Measurements from ENCODE around the gene ONECUT2.
A peak's percentile ranks its signal among the peaks of the same experiment; 100 is the strongest.
"Not testable (repeated sequence)": the region's sequence is repeated elsewhere in the genome, so short reads cannot be mapped to it uniquely, and the experiment has no call there.

Gene ONECUT2

DNA sequence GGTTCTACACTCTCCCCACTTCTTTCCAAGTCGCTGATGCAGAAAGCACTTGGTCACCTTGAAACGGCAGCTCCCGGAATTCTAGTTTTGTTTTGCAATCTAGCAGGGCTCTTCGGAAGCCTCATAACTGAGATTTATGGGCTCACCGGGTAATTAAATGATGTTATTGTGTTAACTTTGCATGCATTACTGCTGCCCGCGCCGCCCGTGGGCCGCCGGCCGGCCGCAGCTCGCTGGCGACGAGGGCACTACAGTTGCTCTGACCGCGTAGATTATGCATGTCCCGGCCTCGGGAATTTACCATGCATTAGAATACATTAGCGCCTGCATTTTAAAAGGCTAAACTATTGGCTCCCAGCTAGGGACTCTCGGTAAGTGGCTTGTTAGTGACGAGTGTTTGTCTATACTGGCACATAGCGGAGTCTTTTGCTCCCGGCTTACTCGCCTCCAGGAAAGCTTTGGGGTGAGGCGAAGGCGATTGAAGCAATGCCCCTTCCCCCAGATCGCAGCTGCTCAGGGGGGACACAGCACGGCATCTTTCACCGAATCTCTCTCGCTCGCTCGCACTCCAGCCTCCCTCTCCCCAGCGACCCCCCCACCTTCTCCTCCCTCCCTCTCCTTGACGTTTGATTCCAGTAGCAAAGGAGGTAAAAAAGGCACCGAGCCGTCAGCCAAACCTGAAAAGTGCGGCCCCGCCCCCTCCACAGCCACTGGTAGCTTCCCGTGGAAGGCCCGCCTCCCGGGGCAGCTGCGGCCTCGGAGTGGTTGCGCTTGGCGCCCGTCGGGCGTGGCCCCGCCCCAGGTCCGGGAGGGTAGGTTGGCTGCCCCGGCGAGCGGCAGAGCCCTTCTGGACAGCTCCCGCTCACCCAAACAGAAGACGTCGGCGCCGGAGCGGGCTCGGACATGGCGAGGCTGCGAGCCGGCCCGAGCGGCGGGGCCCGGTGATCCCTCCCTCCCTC, at the start of gene ONECUT2:
Gene ONECUT2, plus strand, starts transcription at position 839 of the 959 bp plus-strand sequence. CDS start 343 bp downstream, outside the sequence.
- peak; percentile 75 for DNase-seq

DNA sequence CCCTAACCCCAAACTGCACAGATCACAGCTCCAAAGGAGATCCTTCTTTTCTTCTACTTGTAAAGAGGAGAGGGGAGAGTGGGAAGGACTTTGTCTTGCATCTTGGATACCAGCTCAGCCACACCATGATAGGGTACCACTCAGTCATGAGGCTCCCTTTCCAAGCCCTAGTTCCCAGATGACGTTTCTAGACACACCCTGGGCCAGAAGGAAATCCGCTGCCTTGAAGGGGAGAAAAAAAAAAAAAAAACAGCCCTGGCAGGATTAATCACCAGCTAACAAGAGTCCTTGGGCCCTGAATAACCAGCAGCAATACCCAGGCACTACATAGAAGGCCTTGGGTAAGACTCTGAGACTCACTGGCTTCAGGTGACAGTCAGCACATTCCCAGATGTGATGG, 45.9 kb upstream of the ONECUT2 start:
- DNase-seq: no peak

DNA sequence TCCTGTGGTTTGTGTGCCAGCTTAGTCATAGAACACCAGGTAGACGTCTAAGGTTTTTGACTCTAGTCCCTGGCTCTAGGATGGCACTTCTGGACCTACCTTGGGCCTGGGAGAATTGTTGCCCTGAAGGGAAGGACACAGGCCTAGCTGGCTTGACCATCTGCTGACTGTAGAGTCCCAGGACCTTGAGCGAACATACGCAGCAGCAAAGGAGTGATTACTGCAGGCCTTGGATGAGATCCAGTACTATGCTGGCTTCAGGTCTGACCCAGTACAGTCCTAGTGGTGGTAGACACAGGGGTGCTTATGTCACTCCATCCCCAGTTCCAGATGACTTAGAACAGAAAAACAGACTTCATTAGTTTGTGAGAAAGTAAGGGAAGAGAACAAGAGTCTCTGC, 45.1 kb upstream of the ONECUT2 start:
- no peak for DNase-seq

DNA sequence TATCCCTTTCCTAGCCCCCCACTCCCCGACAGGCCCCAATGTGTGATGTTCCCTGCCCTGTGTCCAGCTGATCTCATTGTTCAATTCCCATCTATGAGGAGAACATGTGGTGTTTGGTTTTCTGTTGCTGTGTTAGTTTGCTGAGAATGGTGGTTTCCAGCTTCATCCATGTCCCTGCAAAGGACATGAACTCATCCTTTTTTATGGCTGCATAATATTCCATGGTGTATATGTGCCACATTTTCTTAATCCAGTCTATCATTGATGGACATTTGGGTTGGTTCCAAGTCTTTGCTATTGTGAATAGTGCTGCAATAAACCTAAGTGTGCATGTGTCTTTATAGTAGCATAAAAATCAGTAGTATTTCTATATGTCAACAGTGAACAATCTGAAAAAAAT, 40.4 kb upstream of the ONECUT2 start:
- DNase-seq: not testable (repeated sequence)

DNA sequence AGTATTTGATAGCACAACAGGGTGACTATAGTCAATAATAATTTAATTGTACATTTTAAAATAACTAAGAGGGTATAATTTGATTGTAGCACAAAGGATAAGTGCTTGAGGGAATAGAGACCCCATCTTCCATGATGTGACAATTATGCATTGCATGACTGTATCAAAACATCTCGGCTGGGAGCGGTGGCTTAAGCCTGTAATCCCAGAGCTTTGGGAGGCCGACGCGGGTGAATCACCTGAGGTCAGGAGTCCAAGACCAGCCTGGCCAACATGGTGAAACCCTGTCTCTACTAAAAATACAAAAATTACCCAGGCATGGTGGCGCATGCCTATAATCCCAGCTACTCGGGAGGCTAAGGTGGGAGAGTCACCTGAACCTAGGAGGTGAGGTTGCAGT, 38.3 kb upstream of the ONECUT2 start:
- not testable (repeated sequence) for DNase-seq

DNA sequence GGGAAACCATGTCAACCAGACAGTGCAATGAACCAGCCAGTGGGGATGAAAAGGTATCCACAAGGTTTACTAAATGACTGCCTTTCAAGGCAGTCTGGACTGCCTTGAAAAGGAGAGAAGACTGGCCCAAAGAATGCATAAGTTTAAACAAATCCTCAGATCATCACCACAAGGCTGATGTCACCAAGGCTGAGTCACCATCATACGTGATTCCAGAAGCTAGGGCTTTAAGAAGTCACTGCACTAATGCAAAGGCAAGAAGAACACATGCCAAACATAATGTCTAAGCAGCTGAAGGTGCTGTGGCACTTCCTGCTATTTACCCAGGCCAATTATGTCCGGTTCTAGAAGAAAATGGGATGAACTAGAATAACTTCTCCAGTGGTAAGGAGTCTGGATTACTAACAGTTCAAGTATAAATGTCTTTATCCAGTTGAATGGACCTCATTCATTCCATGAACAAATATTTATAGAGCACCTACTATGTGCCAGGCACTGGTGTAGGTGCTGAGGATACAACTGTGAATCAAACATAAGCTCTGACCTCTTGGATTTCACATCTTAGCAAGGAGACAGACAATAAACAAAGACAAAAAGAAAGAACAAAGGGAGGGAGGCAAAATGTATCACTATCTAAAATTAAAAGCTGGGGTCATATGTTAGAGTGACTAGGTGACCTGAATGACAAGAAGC, 37.6 kb upstream of the ONECUT2 start:
- DNase-seq: no peak

DNA sequence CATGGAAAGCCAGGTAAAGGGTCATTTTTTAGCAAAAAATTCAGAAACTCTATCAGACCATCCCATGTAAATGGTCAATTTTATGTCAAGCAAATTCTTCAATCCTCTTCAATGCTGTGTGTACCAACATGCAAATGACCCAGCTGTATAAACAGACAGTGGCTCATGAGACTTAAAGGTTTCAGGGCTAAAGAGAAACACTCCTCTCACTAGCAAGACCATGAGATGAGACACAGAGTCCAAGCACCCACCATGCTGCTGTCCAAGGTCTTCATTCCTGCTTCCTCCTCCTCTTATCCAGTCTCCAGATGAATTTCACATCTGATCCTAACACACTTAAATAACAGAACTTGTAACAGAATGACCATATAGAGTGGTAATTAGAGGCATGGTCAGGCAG, 30.8 kb upstream of the ONECUT2 start:
- no peak for DNase-seq

DNA sequence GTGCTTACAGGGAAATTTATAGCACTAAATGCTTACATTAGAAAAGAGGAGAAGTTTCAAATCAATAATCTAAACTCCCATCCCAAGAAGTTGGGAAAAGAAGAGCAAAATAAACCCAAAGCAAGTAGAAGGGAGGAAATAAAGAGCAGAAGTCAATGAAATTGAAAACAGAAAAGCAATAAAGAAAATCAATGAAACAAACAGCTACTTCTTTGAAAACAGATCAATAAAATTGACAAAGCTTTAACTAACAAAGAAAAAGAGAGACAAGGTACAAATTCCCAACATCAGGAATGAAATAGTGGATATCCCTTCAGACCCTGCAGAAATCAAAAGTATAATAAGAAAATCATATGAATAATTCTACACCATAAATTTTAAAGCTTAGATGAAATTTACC, 25.5 kb upstream of the ONECUT2 start:
- no peak for DNase-seq

DNA sequence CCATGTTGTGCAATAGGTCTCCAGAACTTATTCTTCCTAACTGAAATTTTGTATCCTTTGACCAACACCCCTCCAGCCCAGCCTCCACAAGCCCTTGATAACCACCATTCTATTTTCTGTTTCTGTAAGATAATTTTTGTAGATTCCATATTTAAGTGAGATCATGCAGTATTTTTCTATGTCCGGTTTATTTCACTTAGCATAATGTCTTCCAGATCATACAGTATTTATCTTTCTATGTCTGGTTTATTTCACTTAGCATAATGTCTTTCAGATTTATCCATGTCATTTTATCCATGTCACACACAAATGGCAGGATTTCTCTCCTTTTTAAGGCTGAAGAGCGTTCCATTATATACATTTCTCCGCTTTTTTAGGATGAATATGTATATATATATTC, 24.4 kb upstream of the ONECUT2 start:
- DNase-seq: no peak

DNA sequence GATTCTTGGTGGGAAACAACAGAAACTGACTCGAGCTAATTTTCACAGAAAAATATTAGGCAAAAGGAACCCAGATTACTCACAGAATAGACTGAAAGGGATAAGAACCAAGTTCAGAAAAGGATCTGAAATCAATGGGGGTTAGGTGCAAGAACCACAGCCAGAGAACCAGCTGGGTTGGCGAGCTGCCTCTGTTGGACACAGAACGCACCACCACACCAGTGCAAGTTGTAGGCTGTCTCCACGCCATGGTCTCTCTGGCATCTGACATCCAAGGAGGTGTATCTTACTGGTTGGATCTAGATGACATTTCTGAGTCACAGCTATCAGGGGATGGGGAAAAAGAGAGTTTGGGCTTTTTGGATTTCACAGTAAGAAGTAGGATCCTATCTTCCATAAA, 18.6 kb upstream of the ONECUT2 start:
- no peak for DNase-seq

DNA sequence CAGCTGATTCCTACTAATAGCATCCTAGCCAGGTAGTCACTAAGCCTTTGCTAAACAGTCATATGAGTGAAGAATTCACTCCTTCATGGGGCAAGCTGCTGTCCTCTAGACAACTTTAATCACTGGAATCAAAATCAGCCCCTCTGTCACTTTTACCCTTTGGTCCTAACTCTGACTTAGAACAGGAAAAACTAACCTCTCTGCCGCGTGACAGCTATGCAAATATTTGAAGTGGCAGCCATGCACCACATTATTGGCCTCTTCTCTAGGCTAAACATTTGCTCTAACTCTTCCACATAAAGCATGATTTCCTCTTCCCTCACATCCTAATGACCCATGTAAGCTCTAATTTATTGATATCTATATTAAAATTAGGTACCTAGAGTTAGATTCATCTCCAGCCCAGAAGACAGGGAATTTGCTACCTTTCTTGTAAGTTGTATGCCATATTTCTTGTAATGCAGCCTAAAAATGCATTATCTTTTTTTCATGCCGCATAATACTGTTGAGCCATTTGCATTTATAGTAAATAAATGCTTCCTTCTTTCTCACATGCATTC, 12.8 kb upstream of the ONECUT2 start:
- DNase-seq: no peak

DNA sequence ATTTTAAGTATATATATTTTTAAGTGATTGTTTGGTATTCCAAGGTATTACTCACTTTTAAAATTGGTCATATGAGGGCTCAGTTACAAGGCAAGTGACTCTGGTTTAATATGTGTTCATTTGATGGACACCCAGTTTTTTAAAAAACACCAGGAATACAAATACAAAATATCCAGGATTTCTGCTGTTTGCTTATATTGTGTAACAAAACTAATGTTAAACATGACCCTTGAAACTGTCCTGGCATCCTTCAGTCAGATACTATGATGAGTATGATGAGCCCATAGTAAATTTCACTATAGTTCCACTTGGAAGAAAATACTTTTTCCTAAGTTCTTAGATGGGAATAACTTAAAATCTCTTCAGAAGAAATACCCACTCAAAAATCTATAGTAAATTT, 11.4 kb upstream of the ONECUT2 start:
- DNase-seq: no peak

DNA sequence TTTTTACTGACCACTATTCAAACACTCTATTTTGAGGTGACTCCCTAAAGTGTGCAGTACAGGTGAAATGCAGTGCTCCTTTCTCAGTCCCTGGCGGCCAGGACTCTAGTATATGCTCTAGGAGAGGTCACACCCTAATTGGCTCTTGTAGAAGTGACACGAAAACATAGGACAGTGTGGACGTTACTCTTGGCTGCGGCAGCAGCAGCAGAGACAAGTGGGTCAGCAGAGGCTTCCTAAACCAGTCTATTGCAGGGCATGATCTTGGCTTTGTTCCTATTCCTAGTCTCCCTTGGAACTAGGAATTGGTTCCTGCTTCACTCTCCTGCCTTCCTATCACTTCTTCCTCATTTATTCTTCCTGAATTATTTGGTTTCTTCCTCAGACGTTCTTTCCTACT, 10.1 kb upstream of the ONECUT2 start:
- DNase-seq: no peak

DNA sequence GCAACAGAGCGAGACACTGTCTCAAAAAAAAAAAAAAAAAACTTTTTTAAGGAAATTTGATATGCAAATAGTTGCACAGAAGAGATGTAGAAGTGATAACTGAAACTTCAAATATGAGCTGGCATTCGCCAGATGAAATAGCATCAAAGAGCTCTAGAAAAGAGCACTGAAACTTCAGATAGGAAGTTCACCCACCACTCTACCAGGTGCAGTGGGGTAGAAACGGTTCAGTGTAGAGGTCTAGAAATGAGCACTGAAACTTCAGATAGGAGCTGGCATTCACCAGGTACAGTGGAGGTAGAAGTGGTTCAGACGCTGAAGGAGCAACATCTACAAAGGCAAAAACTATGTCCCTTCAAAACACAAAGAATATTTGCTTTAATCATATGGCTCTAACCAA, 9.0 kb upstream of the ONECUT2 start:
- DNase-seq: no peak

DNA sequence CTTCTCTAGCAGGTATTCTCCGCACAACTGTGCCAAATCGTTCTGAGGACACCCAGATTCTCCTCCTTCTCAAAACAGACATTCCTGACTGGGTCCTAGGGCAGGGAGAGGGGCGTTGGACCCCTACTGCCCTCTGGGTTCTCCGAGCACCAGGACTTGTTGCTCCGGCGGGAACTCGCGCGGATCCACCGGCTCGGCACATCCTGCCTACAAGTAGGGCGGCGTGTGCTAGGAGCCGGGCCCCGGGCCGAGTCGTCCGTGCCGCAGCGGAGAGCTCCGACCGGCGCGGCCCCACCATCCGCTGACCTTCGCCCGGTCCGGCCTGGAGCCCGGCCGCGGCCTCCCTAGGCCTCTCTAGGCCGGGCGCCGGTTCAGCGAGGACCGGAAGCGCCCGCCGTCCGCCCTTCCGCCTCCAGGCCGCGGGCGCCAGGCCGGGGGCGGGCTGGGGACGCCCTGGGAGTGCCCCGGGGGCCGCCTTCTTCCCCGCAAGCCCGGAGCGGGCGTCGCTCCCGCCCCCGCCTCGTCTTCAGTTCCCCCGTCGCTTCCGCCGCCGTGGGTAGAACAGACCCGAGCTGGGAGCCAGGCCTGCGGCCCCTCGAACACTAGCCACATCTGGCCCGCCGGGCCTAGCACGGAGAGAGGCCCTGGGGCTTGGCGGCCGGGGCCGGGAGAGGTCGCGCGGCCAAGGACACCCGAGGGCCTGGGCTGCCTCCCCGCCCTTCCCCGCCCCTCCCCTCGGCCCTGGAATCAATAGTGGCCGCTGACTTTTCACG, 7.6 kb upstream of the ONECUT2 start:
- DNase-seq: no peak

DNA sequence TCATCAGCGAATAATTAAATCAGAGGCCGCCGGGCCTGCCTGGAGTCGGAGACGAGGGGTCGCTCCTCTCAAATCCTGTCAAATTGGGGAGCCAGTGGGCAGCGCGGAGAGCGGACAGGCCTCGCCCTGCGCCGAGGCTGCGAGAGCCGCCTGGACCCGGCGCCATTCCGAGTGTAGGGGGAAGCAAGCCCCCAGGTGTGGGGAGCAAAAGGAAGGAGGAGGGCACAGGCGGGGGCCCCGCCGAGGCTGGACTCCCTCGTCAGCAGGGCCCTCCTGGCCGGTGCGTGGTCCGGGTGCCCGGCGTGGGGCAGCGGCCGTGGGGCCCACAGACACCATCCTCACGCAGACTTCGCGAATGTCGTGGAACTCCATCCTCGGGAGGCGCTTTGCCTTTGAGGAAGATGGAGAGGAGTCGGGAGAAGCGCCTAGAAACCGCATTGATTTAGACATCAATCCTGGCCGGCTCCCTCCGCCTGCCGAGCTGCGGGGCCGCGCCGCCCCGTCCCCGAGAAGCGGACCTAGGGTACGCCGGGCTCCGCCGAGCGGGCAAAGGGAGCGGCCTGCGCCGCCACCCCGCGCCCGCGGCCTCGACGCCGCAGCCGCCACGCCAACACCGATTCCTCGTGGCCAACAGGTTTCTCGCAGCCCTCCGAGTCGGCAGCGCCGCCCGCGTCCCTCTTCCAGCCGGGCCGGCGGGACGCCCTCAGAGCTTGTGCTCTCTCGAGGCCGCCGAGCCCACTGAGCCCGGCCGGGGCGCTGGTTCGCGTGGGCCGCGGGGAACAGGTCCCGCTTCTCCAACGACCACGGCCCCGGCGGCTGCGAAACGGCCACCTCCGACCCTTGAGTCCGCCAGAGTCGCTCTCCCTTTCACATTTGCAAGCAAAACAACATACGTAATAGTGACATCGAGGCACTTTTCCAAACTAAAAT, 6.7 kb upstream of the ONECUT2 start:
- DNase-seq: no peak

DNA sequence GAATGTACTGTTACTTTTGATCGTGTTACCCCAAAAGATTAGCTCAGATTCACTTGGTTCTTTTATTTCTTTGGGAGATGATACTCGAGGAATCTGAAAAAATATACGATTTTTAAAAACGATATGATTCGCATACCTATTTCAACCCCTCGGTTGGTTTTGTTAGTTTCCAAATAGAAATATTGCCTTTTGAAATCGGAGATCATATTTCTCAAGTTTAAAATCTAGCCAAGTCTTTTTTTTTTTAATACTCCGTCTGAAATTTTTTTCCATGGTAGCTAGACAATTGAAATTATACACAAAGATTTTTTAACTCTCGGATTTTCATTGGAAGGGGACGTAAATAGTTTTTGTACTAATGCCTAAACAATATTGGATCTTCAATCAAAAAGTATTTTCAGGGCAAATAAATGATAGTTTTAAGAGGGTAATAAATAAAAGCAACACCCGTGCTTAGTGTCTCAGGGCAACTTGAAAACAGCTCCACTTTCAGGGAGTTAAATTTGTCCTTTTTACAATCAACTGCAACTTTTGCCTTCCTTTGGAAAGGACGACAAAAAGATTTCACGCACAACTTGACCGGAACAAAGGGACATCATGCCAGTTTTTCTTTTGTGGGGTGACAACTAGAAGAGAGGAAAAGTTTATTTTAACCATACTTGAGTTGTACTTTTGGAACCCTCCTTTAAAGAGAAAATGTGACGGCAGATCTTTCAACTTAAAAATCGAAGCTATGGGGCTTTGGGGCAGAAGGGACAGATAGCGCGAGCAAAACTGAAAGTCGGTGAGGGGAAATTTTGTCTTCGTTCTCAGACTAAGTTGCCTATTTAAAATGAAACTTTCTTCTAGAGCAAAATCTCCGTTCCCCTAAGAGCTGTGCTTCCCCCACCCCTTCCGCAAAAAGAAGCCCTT, 5.8 kb upstream of the ONECUT2 start:
- no peak for DNase-seq

DNA sequence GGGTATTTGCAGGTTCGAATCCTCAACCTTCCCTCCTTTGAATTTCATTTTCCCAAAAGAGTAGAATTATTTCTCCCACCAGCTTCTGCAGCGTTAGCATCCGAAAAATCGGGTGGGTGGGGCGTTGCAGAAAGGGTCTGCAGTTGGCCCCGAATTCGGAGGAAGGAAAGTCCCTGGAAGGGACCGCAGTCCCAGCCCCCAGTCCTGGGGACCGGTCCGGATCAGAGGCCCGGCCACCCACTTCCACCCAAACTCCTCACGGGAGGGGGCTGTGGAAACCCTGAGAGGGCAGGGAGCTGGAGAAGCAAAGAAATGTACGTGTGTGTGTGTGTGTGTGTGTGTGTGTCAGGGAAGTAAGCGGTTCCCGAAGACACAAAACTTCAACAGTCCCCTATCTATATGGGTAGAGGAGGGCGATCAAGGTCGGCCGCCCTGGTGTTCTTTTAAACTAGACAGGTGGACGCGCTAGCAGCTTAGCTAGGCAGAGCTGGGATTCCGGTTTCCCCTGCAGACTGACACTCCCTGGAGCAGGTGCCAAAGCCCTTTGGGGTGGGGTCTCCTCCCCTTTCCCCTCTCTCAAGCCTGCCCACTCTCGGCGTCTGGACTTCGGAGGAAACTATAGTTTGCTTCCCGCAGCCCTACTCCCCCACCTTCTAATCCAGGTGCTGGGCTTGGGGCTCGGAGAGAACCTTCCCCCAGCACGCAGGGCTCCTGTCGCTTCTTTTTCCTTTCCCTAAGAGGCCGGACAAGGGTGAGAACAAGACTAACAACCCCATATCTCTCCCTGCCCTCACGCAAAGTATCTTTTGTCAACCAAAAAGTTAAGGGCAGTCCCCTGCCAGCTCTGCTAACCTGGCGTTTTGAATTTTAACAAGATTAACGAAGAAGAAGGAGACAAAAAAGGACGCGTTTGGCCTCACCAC, 4.8 kb upstream of the ONECUT2 start:
- DNase-seq: no peak

DNA sequence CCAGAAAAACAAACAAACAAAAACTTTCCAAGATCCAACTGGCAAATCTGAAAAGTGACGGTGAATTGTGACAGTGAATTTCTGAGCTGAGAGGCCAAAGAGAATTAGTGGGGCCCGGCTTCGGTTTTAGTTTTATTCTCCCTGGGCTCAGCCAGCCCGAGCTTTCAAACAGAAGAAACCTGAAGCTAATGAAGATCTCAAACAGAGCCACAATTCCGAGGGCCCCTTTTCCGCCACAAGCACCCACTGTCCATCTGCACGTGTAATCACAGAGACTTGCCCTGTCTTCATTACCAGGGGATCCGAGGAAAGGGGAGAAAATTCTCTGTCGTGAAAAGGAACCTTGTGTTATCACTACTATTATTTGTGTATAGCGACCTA, 4.2 kb upstream of the ONECUT2 start:
- DNase-seq: no peak

Data from NCI-H1694 (cell line).